HCT116 (cell line): Measurements from ENCODE around the gene SON.

Experiments
- CEBPB ChIP-seq: IDR thresholded peaks from 2 replicates; pipeline ENCODE4 v1.6.1; 2012; ENCODE audit warnings: low read depth
- EZH2phosphoT487 ChIP-seq: fragments of 200-600 bp; IDR thresholded peaks from 2 replicates; pipeline ENCODE4 v1.6.1; 2018; ENCODE audit warnings: antibody characterized with exemption, borderline replicate concordance
- POLR2A ChIP-seq: IDR thresholded peaks from 2 replicates; pipeline ENCODE4 v1.7.0; 2011; ENCODE audit warnings: borderline replicate concordance; ENCODE audit not compliant: insufficient read depth, insufficient read length; ENCODE audit errors: extremely low read depth
- POLR2AphosphoS5 ChIP-seq: IDR thresholded peaks from 2 replicates; pipeline ENCODE4 v1.6.1; 2011; ENCODE audit warnings: mild to moderate bottlenecking, low read depth, low read length, moderate library complexity
- RAD21 ChIP-seq: IDR thresholded peaks from 2 replicates; pipeline ENCODE4 v1.6.1; 2012; ENCODE audit warnings: low read depth, mild to moderate bottlenecking
- TF ChIP-seq, protein P1 (sequence below), 3 experiments: fragments of 200-600 bp in 1 of 3; sonication (generic) in 1 of 3; IDR thresholded peaks in 2 of 3; conservative IDR thresholded peaks in 1 of 3; 2 replicates each; pipeline ENCODE4 v1.5.1; 2012 to 2017; ENCODE audit warnings: low read depth in 2 of 3, low read length in 2 of 3, antibody characterized with exemption in 1 of 3, borderline replicate concordance in 1 of 3, control low read depth in 1 of 3, mild to moderate bottlenecking in 1 of 3, mixed read lengths in 1 of 3, mixed run types in 1 of 3, moderate library complexity in 1 of 3; ENCODE audit not compliant: insufficient read depth in 1 of 3
- TF ChIP-seq, protein P2 (sequence below): IDR thresholded peaks from 2 replicates; pipeline ENCODE4 v1.6.1; 2012

DNA sequence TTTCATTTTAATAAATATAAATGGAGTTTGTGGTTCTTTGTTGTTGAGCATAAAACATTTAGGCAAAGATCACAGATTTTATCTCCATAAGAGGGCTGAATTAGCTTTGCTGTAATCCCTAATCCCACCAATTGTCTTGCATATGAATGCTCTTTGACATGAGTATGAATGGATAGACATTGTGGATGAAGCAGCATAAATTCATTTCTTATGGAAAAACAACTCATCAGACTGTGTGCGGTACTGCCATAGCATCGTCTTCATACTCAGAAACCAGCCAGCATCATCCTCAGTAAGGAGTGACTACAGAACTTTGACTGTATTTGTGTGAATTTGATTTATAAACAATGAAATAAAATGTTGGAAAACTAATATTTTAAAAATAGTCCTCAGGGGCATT, 19.6 kb downstream of the SON start:
- TF ChIP-seq, protein P1, sequence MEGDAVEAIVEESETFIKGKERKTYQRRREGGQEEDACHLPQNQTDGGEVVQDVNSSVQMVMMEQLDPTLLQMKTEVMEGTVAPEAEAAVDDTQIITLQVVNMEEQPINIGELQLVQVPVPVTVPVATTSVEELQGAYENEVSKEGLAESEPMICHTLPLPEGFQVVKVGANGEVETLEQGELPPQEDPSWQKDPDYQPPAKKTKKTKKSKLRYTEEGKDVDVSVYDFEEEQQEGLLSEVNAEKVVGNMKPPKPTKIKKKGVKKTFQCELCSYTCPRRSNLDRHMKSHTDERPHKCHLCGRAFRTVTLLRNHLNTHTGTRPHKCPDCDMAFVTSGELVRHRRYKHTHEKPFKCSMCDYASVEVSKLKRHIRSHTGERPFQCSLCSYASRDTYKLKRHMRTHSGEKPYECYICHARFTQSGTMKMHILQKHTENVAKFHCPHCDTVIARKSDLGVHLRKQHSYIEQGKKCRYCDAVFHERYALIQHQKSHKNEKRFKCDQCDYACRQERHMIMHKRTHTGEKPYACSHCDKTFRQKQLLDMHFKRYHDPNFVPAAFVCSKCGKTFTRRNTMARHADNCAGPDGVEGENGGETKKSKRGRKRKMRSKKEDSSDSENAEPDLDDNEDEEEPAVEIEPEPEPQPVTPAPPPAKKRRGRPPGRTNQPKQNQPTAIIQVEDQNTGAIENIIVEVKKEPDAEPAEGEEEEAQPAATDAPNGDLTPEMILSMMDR (IDR thresholded peaks at IDR 0.05 in 2 of 3, conservative IDR thresholded peaks at IDR 0.05 in 1 of 3; ENCODE audit: borderline replicate concordance in 1 of 3, insufficient read depth in 1 of 3, low read depth in 2 of 3, low read length in 2 of 3) = no peak
- TF ChIP-seq POLR2A = no peak
- no peak for TF ChIP-seq POLR2AphosphoS5
- TF ChIP-seq CEBPB = no peak
- no peak for TF ChIP-seq RAD21
- TF ChIP-seq EZH2phosphoT487 = no peak
- TF ChIP-seq, protein P2, sequence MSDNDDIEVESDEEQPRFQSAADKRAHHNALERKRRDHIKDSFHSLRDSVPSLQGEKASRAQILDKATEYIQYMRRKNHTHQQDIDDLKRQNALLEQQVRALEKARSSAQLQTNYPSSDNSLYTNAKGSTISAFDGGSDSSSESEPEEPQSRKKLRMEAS = no peak
